ENCODE results near the gene DHDH. TPM values are rescaled to one million over a fixed set of nuclear protein-coding genes. Genes with fewer than 3 reads are reported as not detected.
"Not testable (repeated sequence)": the region's sequence is repeated elsewhere in the genome, so short reads cannot be mapped to it uniquely, and the experiment has no call there.

DHDH gene
- polyA plus RNA-seq, 6 donors from 2014 or later: 0.32 TPM; not detected in 5

- DNase-seq: no peak
- no peaks in the 10 kb centered on the region for H3K27me3 Mint-ChIP-seq
- H3K4me3 Mint-ChIP-seq: no peak overlapping the region
- no peak for ATAC-seq (ENCODE audit: low read depth in 2 of 2)
- peaks cover 0 to 14% of the 10 kb centered on the region in 2 donors for H3K36me3 Mint-ChIP-seq
- H3K4me1 Mint-ChIP-seq: peaks cover 6 to 15% (median 11%) of the 10 kb centered on the region in 3 donors
- H3K27ac Mint-ChIP-seq: no peak overlapping the region
- H3K9me3 Mint-ChIP-seq: no peaks in the 10 kb centered on the region
These were observed 11.6 kb upstream of the DHDH start for GRCh38 chr19:48921721-48922500.

GRCh38 chr19:48922548-48923490 is 10.7 kb upstream of the DHDH start:
- Mint-ChIP-seq H3K9me3 (no peaks in the 10 kb centered on the region), H3K27ac (peak overlapping the region in 1 of 6 donors; percentile 56), H3K36me3 (peaks cover 0 to 11% of the 10 kb centered on the region in 2 donors)

GRCh38 chr19:48925240-48925843 is 8.2 kb upstream of the DHDH start:
- Mint-ChIP-seq H3K27ac (no peak overlapping the region), H3K36me3 (no peaks in the 10 kb centered on the region), H3K4me3 (no peak overlapping the region), H3K27me3 (no peaks in the 10 kb centered on the region), H3K4me1 (peaks cover 0 to 3% (median 0%) of the 10 kb centered on the region in 3 donors), H3K9me3 (no peaks in the 10 kb centered on the region)
- no peak for ATAC-seq (ENCODE audit: low read depth in 2 of 2)
- no peak for DNase-seq

More at GRCh38 chr19:48922548-48923490, 10.7 kb upstream of the DHDH start:
- H3K4me1 Mint-ChIP-seq: peaks cover 4 to 10% (median 8%) of the 10 kb centered on the region in 3 donors
- no peak for ATAC-seq (ENCODE audit: low read depth in 2 of 2)
- H3K4me3 Mint-ChIP-seq: no peak overlapping the region
- no peak for DNase-seq
- H3K27me3 Mint-ChIP-seq: no peaks in the 10 kb centered on the region

DNA sequence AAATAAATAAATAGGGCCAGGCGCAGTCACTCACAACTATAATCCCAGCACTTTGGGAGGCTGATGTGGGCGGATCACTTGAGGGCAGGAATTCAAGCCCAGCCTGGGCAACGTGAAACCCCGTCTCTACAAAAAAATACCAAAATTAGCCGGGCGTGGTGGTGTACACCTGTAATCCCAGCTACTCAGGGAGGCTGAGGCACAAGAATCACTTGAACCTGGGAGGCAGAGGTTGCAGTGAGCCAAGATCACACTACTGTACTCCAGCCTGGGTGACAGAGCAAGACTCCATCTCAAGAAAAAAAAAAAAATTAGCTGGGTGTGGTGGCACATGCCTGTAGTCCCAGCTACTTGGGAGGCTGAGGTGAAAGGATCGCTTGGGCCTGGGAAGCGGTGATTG is 7.6 kb upstream of the DHDH start:
- DNase-seq; ATAC-seq (ENCODE audit: low read depth in 2 of 2); H3K4me1 Mint-ChIP-seq; H3K9me3 Mint-ChIP-seq; H3K36me3 Mint-ChIP-seq; H3K27me3 Mint-ChIP-seq; H3K4me3 Mint-ChIP-seq; H3K27ac Mint-ChIP-seq: not testable (repeated sequence)

GRCh38 chr19:48926909-48927308 is 6.6 kb upstream of the DHDH start:
- Mint-ChIP-seq H3K27me3 (peaks cover 0 to 3% (median 0%) of the 10 kb centered on the region in 3 donors), H3K27ac (peak overlapping the region in 1 of 6 donors; percentile 21), H3K36me3 (no peaks in the 10 kb centered on the region), H3K4me3 (no peak overlapping the region), H3K4me1 (peaks cover 0 to 3% (median 0%) of the 10 kb centered on the region in 3 donors), H3K9me3 (no peaks in the 10 kb centered on the region)
- no peak for DNase-seq
- no peak for ATAC-seq (ENCODE audit: low read depth in 2 of 2)

DNA sequence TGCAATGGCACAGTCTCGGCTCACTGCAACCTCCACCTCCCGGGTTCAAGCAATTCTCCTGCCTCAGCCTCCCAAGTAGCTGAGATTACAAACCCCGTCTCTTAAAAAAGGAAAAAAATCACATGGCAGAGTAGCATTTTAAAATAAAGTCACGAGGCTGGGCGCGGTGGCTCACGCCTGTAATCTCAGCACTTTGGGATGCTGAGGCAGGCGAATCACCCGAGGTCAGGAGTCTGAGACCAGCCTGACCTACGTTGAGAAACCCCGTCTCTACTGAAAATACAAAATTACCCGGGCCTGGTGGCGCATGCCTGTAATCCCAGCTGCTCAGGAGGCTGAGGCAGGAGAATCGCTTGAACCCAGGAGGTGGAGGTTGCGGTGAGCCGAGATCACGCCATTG is 5.8 kb upstream of the DHDH start:
- not testable (repeated sequence) for H3K27ac Mint-ChIP-seq; H3K4me3 Mint-ChIP-seq; H3K9me3 Mint-ChIP-seq; H3K27me3 Mint-ChIP-seq; H3K4me1 Mint-ChIP-seq; ATAC-seq (ENCODE audit: low read depth in 2 of 2); DNase-seq; H3K36me3 Mint-ChIP-seq

DNA sequence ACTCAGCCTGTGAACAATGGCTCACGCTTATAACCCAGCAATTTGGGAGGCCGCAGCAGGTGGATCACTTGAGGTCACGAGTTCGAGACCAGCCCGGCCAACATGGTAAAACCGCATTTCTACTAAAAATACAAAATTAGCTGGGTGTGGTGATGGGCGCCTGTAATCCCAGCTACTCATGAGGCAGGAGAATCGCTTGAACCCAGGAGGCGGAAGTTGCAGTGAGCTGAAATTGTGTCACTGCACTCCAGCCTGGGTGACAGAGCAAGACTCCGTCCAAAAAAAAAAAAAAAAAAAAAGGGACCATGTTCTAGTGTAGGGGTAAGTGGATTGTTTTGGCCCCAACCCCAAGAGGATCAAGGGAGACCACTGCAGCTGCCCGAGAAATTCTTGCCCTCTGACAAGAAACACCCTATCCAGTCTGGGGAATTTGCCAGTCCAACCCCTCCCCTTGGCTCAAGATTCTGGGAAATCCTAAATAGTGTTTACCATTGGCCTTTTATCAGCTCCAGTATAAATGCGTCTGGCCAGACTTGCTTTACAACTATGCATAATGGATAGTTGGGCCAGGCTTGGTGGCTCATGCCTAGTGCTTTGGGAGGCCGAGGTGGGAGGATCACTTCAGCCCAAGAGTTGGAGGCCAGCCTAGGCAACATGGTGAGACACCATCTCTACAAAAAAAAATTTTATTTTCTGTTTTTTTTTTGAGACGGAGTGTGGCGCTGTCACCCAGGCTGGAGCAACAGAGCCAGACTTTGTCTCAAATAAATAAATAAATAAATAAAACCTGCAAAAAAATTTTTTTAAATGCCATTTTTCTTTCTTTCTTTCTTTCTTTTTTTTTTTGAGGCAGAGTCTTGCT is 5.1 kb upstream of the DHDH start:
- Mint-ChIP-seq H3K9me3 (no peaks in the 10 kb centered on the region), H3K4me3 (no peak overlapping the region), H3K4me1 (peaks cover 3 to 7% (median 5%) of the 10 kb centered on the region in 3 donors), H3K36me3 (no peaks in the 10 kb centered on the region), H3K27ac (no peak overlapping the region), H3K27me3 (peaks cover 0 to 8% (median 3%) of the 10 kb centered on the region in 3 donors)
- DNase-seq (no peak), ATAC-seq (ENCODE audit: low read depth in 2 of 2) (no peak)

GRCh38 chr19:48934837-48935236 is 1.3 kb downstream of the DHDH start:
- no peak for DNase-seq
- Mint-ChIP-seq H3K27me3 (peaks cover 6 to 35% (median 8%) of the 10 kb centered on the region in 3 donors), H3K4me3 (peak overlapping the region in 3 of 8 donors; percentile 13 to 70 (median 40)), H3K36me3 (no peaks in the 10 kb centered on the region), H3K4me1 (peaks cover 8 to 16% (median 11%) of the 10 kb centered on the region in 3 donors), H3K27ac (no peak overlapping the region), H3K9me3 (peaks cover 0 to 2% (median 0%) of the 10 kb centered on the region in 7 donors)
- no peak for ATAC-seq (ENCODE audit: low read depth in 2 of 2)

DNA sequence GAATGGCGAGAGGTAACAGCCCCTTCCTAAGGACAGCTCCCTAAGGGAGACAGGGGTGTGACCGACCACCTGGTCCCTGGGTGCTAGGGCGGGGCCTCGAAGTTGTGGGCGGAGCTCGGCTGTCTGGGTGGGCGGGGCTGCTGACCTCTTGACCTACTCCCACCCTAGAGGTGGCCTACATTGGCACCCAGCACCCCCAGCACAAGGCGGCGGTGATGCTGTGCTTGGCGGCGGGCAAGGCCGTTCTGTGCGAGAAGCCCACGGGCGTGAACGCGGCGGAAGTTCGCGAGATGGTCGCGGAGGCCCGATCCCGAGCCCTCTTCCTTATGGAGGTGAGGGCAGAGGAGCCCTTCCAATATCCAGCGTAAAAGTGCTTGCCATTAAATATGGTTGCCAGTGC is 2.4 kb downstream of the DHDH start:
- DNase-seq (no peak), ATAC-seq (ENCODE audit: low read depth in 2 of 2) (no peak)
- Mint-ChIP-seq H3K4me1 (peaks cover 8 to 16% (median 11%) of the 10 kb centered on the region in 3 donors), H3K36me3 (no peaks in the 10 kb centered on the region), H3K9me3 (peaks cover 0 to 2% (median 0%) of the 10 kb centered on the region in 7 donors), H3K27ac (no peak overlapping the region), H3K4me3 (no peak overlapping the region), H3K27me3 (peaks cover 6 to 35% (median 8%) of the 10 kb centered on the region in 3 donors)

DNA sequence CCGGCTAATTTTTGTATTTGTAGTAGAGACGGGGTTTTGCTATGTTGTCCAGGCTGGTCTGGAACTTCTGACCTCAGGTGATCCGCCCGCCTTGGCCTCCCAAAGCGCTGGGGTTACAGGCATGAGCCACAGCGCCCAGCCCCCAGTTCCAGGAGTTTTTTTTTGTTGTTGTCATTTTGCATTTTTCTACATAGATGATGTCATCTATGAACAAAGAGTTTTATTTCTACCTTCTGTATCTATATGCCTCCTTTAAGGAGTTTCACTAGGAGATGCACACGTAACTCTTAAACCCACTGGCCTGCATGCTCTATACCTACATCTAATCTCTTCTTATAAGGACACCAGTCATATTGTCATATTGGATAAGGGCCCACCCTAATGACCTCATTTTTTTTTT is 4.8 kb downstream of the DHDH start:
- Mint-ChIP-seq H3K27ac (no peak overlapping the region), H3K9me3 (peaks cover 0 to 2% (median 0%) of the 10 kb centered on the region in 7 donors), H3K36me3 (no peaks in the 10 kb centered on the region), H3K4me1 (peaks cover 6 to 13% (median 7%) of the 10 kb centered on the region in 3 donors), H3K27me3 (peaks cover 6 to 27% (median 6%) of the 10 kb centered on the region in 3 donors), H3K4me3 (no peak overlapping the region)
- no peak for ATAC-seq (ENCODE audit: low read depth in 2 of 2)
- DNase-seq: no peak

GRCh38 chr19:48940902-48941301 is 7.4 kb downstream of the DHDH start:
- Mint-ChIP-seq H3K4me3 (no peak overlapping the region), H3K9me3 (peaks cover 0 to 2% (median 0%) of the 10 kb centered on the region in 7 donors), H3K27me3 (peaks cover 5 to 18% (median 6%) of the 10 kb centered on the region in 3 donors), H3K36me3 (no peaks in the 10 kb centered on the region), H3K27ac (no peak overlapping the region), H3K4me1 (no peaks in the 10 kb centered on the region)
- ATAC-seq (ENCODE audit: low read depth in 2 of 2) (no peak), DNase-seq (no peak)

GRCh38 chr19:48943081-48943480 is 9.6 kb downstream of the DHDH start:
- no peak overlapping the region for H3K4me3 Mint-ChIP-seq
- H3K27me3 Mint-ChIP-seq: peaks cover 1 to 14% (median 5%) of the 10 kb centered on the region in 3 donors
- no peak overlapping the region for H3K27ac Mint-ChIP-seq
- ATAC-seq (ENCODE audit: low read depth in 2 of 2): no peak
- H3K36me3 Mint-ChIP-seq: no peaks in the 10 kb centered on the region
- H3K4me1 Mint-ChIP-seq: no peaks in the 10 kb centered on the region
- peaks cover 0 to 10% (median 6%) of the 10 kb centered on the region in 7 donors for H3K9me3 Mint-ChIP-seq
- DNase-seq: no peak

All from naive B cell (primary cell).